H9 (cell line): Measurements from ENCODE around the gene FREM2. TPM values are rescaled to one million over a fixed set of nuclear protein-coding genes. Genes with fewer than 3 reads are reported as not detected.

Experiments
- DNase-seq: peaks from one replicate; pipeline ENCODE4 v3.0.0-alpha.2; 2017
- H2AFZ ChIP-seq: one replicate; pipeline ENCODE4 v1.6.1; 2013; ENCODE audit warnings: mild to moderate bottlenecking, low read length, control low read depth, moderate library complexity
- H2AK5ac ChIP-seq: 2 replicates; pipeline ENCODE4 v1.6.1; 2013; ENCODE audit warnings: low read length, control low read depth, mixed read lengths; ENCODE audit not compliant: insufficient read length
- H2BK120ac ChIP-seq: one replicate; pipeline ENCODE4 v1.6.1; 2013; ENCODE audit warnings: low read depth, mild to moderate bottlenecking, low read length, control low read depth, inconsistent platforms; ENCODE audit not compliant: poor library complexity, severe bottlenecking
- H2BK12ac ChIP-seq: 2 replicates; pipeline ENCODE4 v1.6.1; 2013; ENCODE audit warnings: low read length, control low read depth, mixed read lengths, low read depth; ENCODE audit not compliant: insufficient read length
- H2BK15ac ChIP-seq: 2 replicates; pipeline ENCODE4 v1.6.1; 2013; ENCODE audit warnings: low read depth, low read length, control low read depth
- H2BK20ac ChIP-seq: one replicate; pipeline ENCODE4 v1.6.1; 2013; ENCODE audit warnings: low read depth, mild to moderate bottlenecking, low read length, control low read depth, inconsistent platforms; ENCODE audit not compliant: poor library complexity, severe bottlenecking
- H2BK5ac ChIP-seq: 2 replicates; pipeline ENCODE4 v1.6.1; 2013; ENCODE audit warnings: low read length, control low read depth, mixed read lengths; ENCODE audit not compliant: insufficient read length
- H3K14ac ChIP-seq: 2 replicates; pipeline ENCODE4 v1.6.1; 2013; ENCODE audit warnings: low read length, control low read depth; ENCODE audit not compliant: insufficient read depth
- H3K18ac ChIP-seq: 2 replicates; pipeline ENCODE4 v1.6.1; 2013; ENCODE audit warnings: low read depth, mild to moderate bottlenecking, mixed read lengths, low read length, control low read depth; ENCODE audit not compliant: insufficient read length
- H3K23ac ChIP-seq: 2 replicates; pipeline ENCODE4 v1.6.1; 2013; ENCODE audit warnings: low read length, control low read depth, mixed read lengths, low read depth; ENCODE audit not compliant: insufficient read length
- H3K23me2 ChIP-seq: 2 replicates; pipeline ENCODE4 v1.6.1; 2013; ENCODE audit warnings: low read depth, mild to moderate bottlenecking, mixed read lengths, low read length, control low read depth; ENCODE audit not compliant: insufficient read length, poor library complexity, severe bottlenecking
- H3K27ac ChIP-seq: 2 replicates; pipeline ENCODE4 v1.5.1; 2013; ENCODE audit warnings: low read length, control low read depth, mixed read lengths, low read depth; ENCODE audit not compliant: insufficient read length
- H3K27me3 ChIP-seq: 2 replicates; pipeline ENCODE4 v1.6.1; 2013; ENCODE audit warnings: low read length, control low read depth, inconsistent platforms; ENCODE audit not compliant: insufficient read depth
- H3K4ac ChIP-seq: 2 replicates; pipeline ENCODE4 v1.6.1; 2013; ENCODE audit warnings: low read depth, mild to moderate bottlenecking, control low read depth, inconsistent platforms, low read length, moderate library complexity
- H3K4me1 ChIP-seq: 2 replicates; pipeline ENCODE4 v1.6.1; 2013; ENCODE audit warnings: low read length, control low read depth, inconsistent platforms; ENCODE audit not compliant: insufficient read depth
- H3K4me2 ChIP-seq: 2 replicates; pipeline ENCODE4 v1.6.1; 2013; ENCODE audit warnings: low read length, control low read depth, mixed read lengths; ENCODE audit not compliant: insufficient read length, insufficient read depth
- H3K56ac ChIP-seq: 2 replicates; pipeline ENCODE4 v1.6.1; 2013; ENCODE audit warnings: low read depth, mild to moderate bottlenecking, mixed read lengths, low read length, control low read depth; ENCODE audit not compliant: insufficient read length
- H3K79me1 ChIP-seq: 2 replicates; pipeline ENCODE4 v1.6.1; 2013; ENCODE audit warnings: low read depth, mild to moderate bottlenecking, moderate library complexity, low read length, control low read depth, inconsistent platforms; ENCODE audit not compliant: insufficient read depth, poor library complexity, severe bottlenecking
- H3K79me2 ChIP-seq: 2 replicates; pipeline ENCODE4 v1.6.1; 2013; ENCODE audit warnings: low read length, control low read depth, inconsistent platforms; ENCODE audit not compliant: insufficient read depth
- H3K9ac ChIP-seq: 2 replicates; pipeline ENCODE4 v1.6.1; 2013; ENCODE audit warnings: low read length, control low read depth, mixed read lengths; ENCODE audit not compliant: insufficient read length; ENCODE audit errors: extremely low read depth
- H3K9me3 ChIP-seq: one replicate; pipeline ENCODE4 v1.6.1; 2013; ENCODE audit warnings: low read depth, low read length, inconsistent platforms; ENCODE audit not compliant: control insufficient read depth
- H3T11ph ChIP-seq: one replicate; pipeline ENCODE4 v1.6.1; 2013; ENCODE audit warnings: mild to moderate bottlenecking, low read length, control low read depth, inconsistent platforms
- H4K20me1 ChIP-seq: one replicate; pipeline ENCODE4 v1.6.1; 2013; ENCODE audit not compliant: control insufficient read depth, insufficient read length, insufficient read depth
- H4K5ac ChIP-seq: 2 replicates; pipeline ENCODE4 v1.6.1; 2013; ENCODE audit warnings: low read depth, mild to moderate bottlenecking, mixed read lengths, low read length, control low read depth; ENCODE audit not compliant: insufficient read length
- H4K8ac ChIP-seq: replicated peaks from 2 replicates; pipeline ENCODE4 v1.6.1; 2013; ENCODE audit warnings: low read length, control low read depth, mixed read lengths, low read depth; ENCODE audit not compliant: insufficient read length
- H4K91ac ChIP-seq: 2 replicates; pipeline ENCODE4 v1.6.1; 2013; ENCODE audit warnings: low read depth, mild to moderate bottlenecking, moderate library complexity, mixed read lengths, low read length, control low read depth; ENCODE audit not compliant: insufficient read length
- H3K27ac Mint-ChIP-seq, 3 experiments: 2 replicates in 2 of 3; 3 replicates in 1 of 3; pipeline ENCODE4 v1.8.0; 2020 to 2021; ENCODE audit warnings: mixed read lengths in 3 of 3, mild to moderate bottlenecking in 1 of 3, moderate library complexity in 1 of 3
- H3K27me3 Mint-ChIP-seq: 2 replicates; pipeline ENCODE4 v1.8.0; 2021; ENCODE audit warnings: low read depth, mild to moderate bottlenecking, moderate library complexity, mixed read lengths
- H3K36me3 Mint-ChIP-seq, 3 experiments: 2 replicates in 2 of 3; 3 replicates in 1 of 3; pipeline ENCODE4 v1.8.0; 2020 to 2021; ENCODE audit warnings: low read depth in 3 of 3, mixed read lengths in 3 of 3; ENCODE audit not compliant: insufficient read depth in 1 of 3
- H3K4me1 Mint-ChIP-seq, 2 experiments: 2 replicates each; pipeline ENCODE4 v1.8.0; 2020; ENCODE audit warnings: mixed read lengths in 2 of 2
- H3K4me3 Mint-ChIP-seq, 2 experiments: 2 replicates in 1 of 2; 3 replicates in 1 of 2; pipeline ENCODE4 v1.8.0; 2020 to 2021; ENCODE audit warnings: mild to moderate bottlenecking in 2 of 2, mixed read lengths in 2 of 2, moderate library complexity in 1 of 2
- H3K9me3 Mint-ChIP-seq, 2 experiments: 2 replicates in 1 of 2; 3 replicates in 1 of 2; pipeline ENCODE4 v1.8.0; 2020; ENCODE audit warnings: mild to moderate bottlenecking in 2 of 2, mixed read lengths in 2 of 2, moderate library complexity in 1 of 2
- CTCF ChIP-seq: fragments of 200-600 bp; sonication (generic); conservative IDR thresholded peaks from 3 replicates; pipeline ENCODE4 v1.8.0; 2021; ENCODE audit warnings: antibody characterized with exemption, mild to moderate bottlenecking
- WGBS: extraction: QIAGEN DNeasy Blood & Tissue Kit; methylation state at CpG from one replicate; pipeline ENCODE4 v1.1.7; 2013; ENCODE audit warnings: missing lambda C conversion rate, low lambda C conversion rate, mixed read lengths; ENCODE audit not compliant: insufficient read length; ENCODE audit errors: extremely low coverage; 5-methylcytosine and 5-hydroxymethylcytosine counted together
- total RNA-seq: library from RNA; stranded (reverse); gene quantifications from 2 replicates; pipeline ENCODE4 v1.2.1, GENCODE V29; 2021

The FREM2 gene
- total RNA-seq, 1 experiment from 2014 or later = 16.0 TPM

DNA sequence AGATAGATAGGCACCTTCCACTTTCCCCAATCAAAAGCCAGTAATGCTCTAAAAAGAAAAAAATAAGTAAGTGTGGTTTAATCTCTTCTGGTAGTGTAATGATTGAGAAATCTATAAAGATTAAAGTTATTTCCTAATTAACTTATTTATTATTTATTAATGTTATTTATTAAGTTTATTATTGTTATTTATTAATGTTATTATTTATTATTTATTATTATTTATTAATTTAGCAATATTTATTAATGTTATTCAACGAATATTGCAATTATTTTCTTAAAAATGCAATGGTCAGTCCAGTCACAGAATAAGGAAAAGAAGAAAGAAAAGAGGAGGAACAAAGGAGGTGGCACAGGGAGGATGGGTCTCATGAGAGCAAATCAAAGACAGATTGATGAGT lies 100.7 kb downstream of the FREM2 start:
- Mint-ChIP-seq H3K4me1 (peaks cover 9 to 11% of the 10 kb centered on the region in 2 experiments), H3K36me3 (peaks cover 0 to 4% (median 3%) of the 10 kb centered on the region in 3 experiments; a peak in 4 of 7 replicates)
- H3K18ac ChIP-seq = no peak overlapping the region

More for the DNA sequence above, 100.7 kb downstream of the FREM2 start:
- no peak for DNase-seq
- no peaks in the 10 kb centered on the region for H3K27me3 ChIP-seq
- H3K9me3 Mint-ChIP-seq = no peaks in the 10 kb centered on the region
- H2BK120ac ChIP-seq = no peak overlapping the region
- no peak overlapping the region for H3K27ac ChIP-seq
- H2BK12ac ChIP-seq = no peak overlapping the region
- WGBS = no CpG with 5 or more reads among the region's 1 CpG
- H3K79me2 ChIP-seq = no peaks in the 10 kb centered on the region
- no peak for TF ChIP-seq CTCF
- no peaks in the 10 kb centered on the region for H4K20me1 ChIP-seq
- H3K4ac ChIP-seq = no peak overlapping the region
- H3K27ac Mint-ChIP-seq = peak overlapping the region in 1 of 3 experiments; percentile 2; a peak in 2 of 7 replicates
- H3K79me1 ChIP-seq = no peaks in the 10 kb centered on the region
- H3K14ac ChIP-seq = no peak overlapping the region
- H4K8ac ChIP-seq = no peak overlapping the region
- H4K5ac ChIP-seq = no peak overlapping the region
- H3K4me2 ChIP-seq = no peak overlapping the region
- no peaks in the 10 kb centered on the region for H3K23me2 ChIP-seq
- no peaks in the 10 kb centered on the region for H3K9me3 ChIP-seq
- H2BK15ac ChIP-seq = no peak overlapping the region
- no peak overlapping the region for H3T11ph ChIP-seq
- H2BK20ac ChIP-seq = no peak overlapping the region
- no peak overlapping the region for H4K91ac ChIP-seq
- H3K9ac ChIP-seq = no peak overlapping the region
- no peak overlapping the region for H2AFZ ChIP-seq
- H3K4me1 ChIP-seq = peaks cover 5% of the 10 kb centered on the region; the same call in 1 of the 2 replicates
- no peaks in the 10 kb centered on the region for H3K27me3 Mint-ChIP-seq
- no peak overlapping the region for H3K4me3 Mint-ChIP-seq
- no peak overlapping the region for H3K56ac ChIP-seq
- no peak overlapping the region for H2BK5ac ChIP-seq
- no peak overlapping the region for H3K23ac ChIP-seq
- no peak overlapping the region for H2AK5ac ChIP-seq
